GM12878 (cell line): Measurements from ENCODE around the gene ABCC4. TPM values are rescaled to one million over a fixed set of nuclear protein-coding genes. Genes with fewer than 3 reads are reported as not detected.

ENCODE experiments used
- ATAC-seq: fragments of 200-7000 bp; cut with Tn5 transposase; 3 replicates; pipeline ENCODE4 v1.9.1; 2020; ENCODE audit warnings: mild to moderate bottlenecking, moderate library complexity
- BruUV-seq: library from RNA; stranded (reverse); fragments of 400-500 nt; replicated peaks from 2 replicates; lab custom pipeline; 2021; lab: Mats Ljungman, UMichigan
- CTCF ChIA-PET: fragments of 300-600 bp; sonication (Branson Sonifier 250); formaldehyde crosslinking; extraction: SDS; loops from one replicate; lab custom pipeline; 2021; ENCODE audit warnings: inconsistent platforms; lab: Yijun Ruan, JAX
- POLR2A ChIA-PET: fragments of 350-600 bp; formaldehyde crosslinking; extraction: SDS; loops from one replicate; lab custom pipeline; 2021; ENCODE audit warnings: inconsistent platforms; lab: Charles Lee
- RAD21 ChIA-PET: fragments of 300-600 bp; sonication (Branson Sonifier 250); formaldehyde crosslinking; loops from one replicate; lab custom pipeline; 2023; ENCODE audit warnings: antibody characterized with exemption; ENCODE audit not compliant: unreplicated experiment; lab: Charles Lee
- SMC1A ChIA-PET: fragments of 300-600 bp; sonication (Branson Sonifier 250); formaldehyde crosslinking; loops from one replicate; lab custom pipeline; 2023; ENCODE audit not compliant: unreplicated experiment, uncharacterized antibody; lab: Charles Lee
- DNase-seq: peaks from one replicate; pipeline ENCODE4 v3.0.0-alpha.2; 2011; ENCODE audit warnings: low read depth, low spot score
- FAIRE-seq: peaks from 3 replicates; lab custom pipeline; 2011; peaks lifted over from hg19 to GRCh38; lab: Jason Lieb, UNC
- H2AFZ ChIP-seq: 2 replicates; pipeline ENCODE4 v1.6.0; 2011; ENCODE audit warnings: low read depth, low read length, control low read depth; ENCODE audit not compliant: control insufficient read depth
- H3K27ac ChIP-seq: 2 replicates; pipeline ENCODE4 v1.5.1; 2011; ENCODE audit warnings: control low read depth; ENCODE audit not compliant: control insufficient read depth, insufficient read depth
- H3K27me3 ChIP-seq, 2 experiments: replicated peaks in 1 of 2; 2 replicates each; pipeline versions ENCODE4 v1.6.0 to v1.6.1; 2011; ENCODE audit warnings: low read length in 1 of 2; ENCODE audit not compliant: control insufficient read depth in 2 of 2, insufficient read depth in 2 of 2
- H3K36me3 ChIP-seq, 2 experiments: 2 replicates each; pipeline ENCODE4 v1.5.1; 2011; ENCODE audit warnings: low read length in 1 of 2; ENCODE audit not compliant: control insufficient read depth in 2 of 2, insufficient read depth in 2 of 2
- H3K4me1 ChIP-seq: 2 replicates; pipeline ENCODE4 v1.6.1; 2011; ENCODE audit warnings: mild to moderate bottlenecking, low read length, moderate library complexity, mixed read lengths; ENCODE audit not compliant: control insufficient read depth, insufficient read depth
- H3K4me2 ChIP-seq: 2 replicates; pipeline ENCODE4 v1.6.0; 2011; ENCODE audit warnings: control low read depth; ENCODE audit not compliant: control insufficient read depth, insufficient read depth
- H3K4me3 ChIP-seq: fragments of 200-600 bp; sonication (generic); 2 replicates; pipeline ENCODE4 v1.5.1; 2016
- H3K79me2 ChIP-seq: 2 replicates; pipeline ENCODE4 v1.6.0; 2011; ENCODE audit warnings: low read length; ENCODE audit not compliant: control insufficient read depth, insufficient read depth
- H3K9ac ChIP-seq: 2 replicates; pipeline ENCODE4 v1.8.0; 2011; ENCODE audit warnings: low read length, control low read depth, mixed read lengths; ENCODE audit not compliant: control insufficient read depth, insufficient read depth
- H3K9me3 ChIP-seq: replicated peaks from 3 replicates; pipeline ENCODE4 v1.5.1; 2011; ENCODE audit warnings: mild to moderate bottlenecking, low read length; ENCODE audit not compliant: control insufficient read depth, insufficient read depth
- H4K20me1 ChIP-seq: 2 replicates; pipeline ENCODE4 v1.6.0; 2011; ENCODE audit not compliant: control insufficient read depth, insufficient read depth
- EP300 ChIP-seq, 2 experiments: fragments of 150-350 bp in 1 of 2; IDR thresholded peaks; 2 replicates each; pipeline ENCODE4 v1.6.1; 2011 to 2012; ENCODE audit warnings: low read depth in 2 of 2, low read length in 2 of 2, borderline replicate concordance in 1 of 2, improper control_type of control experiment in 1 of 2, inconsistent platforms in 1 of 2; ENCODE audit not compliant: control insufficient read depth in 1 of 2
- FOXM1 ChIP-seq: IDR thresholded peaks from 2 replicates; pipeline ENCODE4 v1.6.1; 2012; ENCODE audit warnings: low read depth, mild to moderate bottlenecking, inconsistent platforms, low read length, moderate library complexity
- NR2C1 ChIP-seq: fragments of 450-650 bp; IDR thresholded peaks from 2 replicates; pipeline ENCODE4 v1.6.1; 2017; ENCODE audit warnings: antibody characterized with exemption, mild to moderate bottlenecking, moderate library complexity
- SMARCA5 ChIP-seq: fragments of 450-650 bp; IDR thresholded peaks from 2 replicates; pipeline ENCODE4 v1.6.1; 2017; ENCODE audit warnings: mild to moderate bottlenecking
- TARDBP ChIP-seq: IDR thresholded peaks from 2 replicates; pipeline ENCODE4 v1.6.1; 2016; ENCODE audit warnings: borderline replicate concordance
- WRNIP1 ChIP-seq: IDR thresholded peaks from 2 replicates; pipeline ENCODE4 v1.6.1; 2011; ENCODE audit warnings: low read depth, low read length, improper control_type of control experiment, borderline replicate concordance
- WGBS: methylation state at CpG from one replicate; pipeline ENCODE4 v1.1.6; 2016; ENCODE audit warnings: low lambda C conversion rate; ENCODE audit not compliant: insufficient replicate concordance, insufficient coverage; ENCODE audit errors: missing lambda C conversion rate; 5-methylcytosine and 5-hydroxymethylcytosine counted together
- in situ Hi-C: fragments of 300-500 bp; cut with MboI; formaldehyde crosslinking; loops from 9 replicates; pipeline ENCODE4 v1.14.3; 2018; ENCODE audit warnings: mixed read lengths
- intact Hi-C: fragments of 100-400 bp; cut with micrococcal nuclease; formaldehyde crosslinking; loops from one replicate; pipeline ENCODE4 v1.14.2; 2022; ENCODE audit not compliant: unreplicated experiment
- polyA plus RNA-seq, 11 experiments: library from polyadenylated mRNA; depleted of rRNA in 4 of 11; unstranded in 6 of 11; stranded (reverse) in 5 of 11; fragments of >200 nt; fragmentation: Nextera tagmentation in 4 of 11; fragmentation: Illumina TruSeq in 1 of 11; extraction: Ambion mirVana in 4 of 11; extraction: Trizol in 1 of 11; gene quantifications; 1 replicate in 1 of 11; 2 replicates in 10 of 11; pipeline versions ENCODE4 v1.2.1 to v1.2.3, GENCODE V29; 2011 to 2016; ENCODE audit warnings: inconsistent platforms in 2 of 11, missing spikeins in 2 of 11, low read depth in 1 of 11
- total RNA-seq, 4 experiments: library from RNA; depleted of rRNA in 3 of 4; stranded (reverse); fragments of >200 nt in 3 of 4; fragmentation: Illumina TruSeq in 1 of 4; extraction: Trizol in 1 of 4; gene quantifications; 2 replicates each; pipeline versions ENCODE4 v1.2.1 to v1.2.3, GENCODE V29; 2013 to 2021

Gene ABCC4
- total and polyA plus RNA-seq, 10 of the 15 experiments (the other 5 are each of a cell fraction or from before 2014, with no cell fraction given), result 7.2 to 44.4 (median 24.1) TPM

DNA sequence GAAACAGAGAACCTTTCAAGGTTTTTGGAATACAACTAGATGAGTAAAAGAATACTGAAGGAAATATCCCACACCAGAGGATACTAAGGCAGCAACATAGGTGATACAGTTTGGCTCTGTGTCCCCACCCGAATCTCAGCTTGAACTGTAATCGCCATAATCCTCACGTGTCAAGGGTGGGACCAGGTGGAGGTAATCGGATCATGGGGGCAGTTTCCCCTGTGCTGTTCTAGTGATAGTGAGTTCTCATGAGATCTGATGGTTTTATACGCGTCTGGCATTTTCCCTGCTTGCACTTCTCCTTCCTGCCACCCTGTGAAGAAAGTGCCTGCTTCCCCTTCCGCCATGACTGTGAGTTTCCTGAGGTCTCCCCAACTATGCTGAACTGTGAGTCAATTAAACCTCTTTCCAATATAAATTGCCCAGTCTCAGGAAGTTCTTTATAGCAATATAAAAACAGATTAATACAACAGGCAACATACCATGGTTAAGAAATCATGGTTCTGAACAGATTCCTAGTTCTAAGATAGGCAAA is 97.0 kb downstream of the ABCC4 start:
- Histone ChIP-seq H2AFZ (no peak overlapping the region), H3K9ac (no peak overlapping the region), H3K9me3 (no peaks in the 10 kb centered on the region), H3K36me3 (peaks cover 0 to 41% of the 10 kb centered on the region in 2 experiments), H3K27ac (no peak overlapping the region), H4K20me1 (no peaks in the 10 kb centered on the region), H3K27me3 (no peaks in the 10 kb centered on the region), H3K4me2 (no peak overlapping the region), H3K4me1 (peaks cover 8% of the 10 kb centered on the region), H3K79me2 (no peaks in the 10 kb centered on the region), H3K4me3 (no peak overlapping the region)
- BruUV-seq, result no TSS peak
- in situ Hi-C loops, result no loop called here
- POLR2A ChIA-PET, result no interaction called here
- SMC1A ChIA-PET, result interaction anchor here (1.1 to 1.9 kb wide), 5 partner anchors 16 to 179 kb away, joined by 3 to 7 read pairs (median 4); no protein-coding TSS in a partner anchor
- 98% methylated on average over 7 of the region's 7 CpGs for WGBS
- intact Hi-C loops, result no loop called here
- RAD21 ChIA-PET, result interaction anchor here (1.1 kb wide), 3 partner anchors 15 to 200 kb away, joined by 3 to 5 read pairs (median 3); no protein-coding TSS in a partner anchor
- no peak for FAIRE-seq
- ATAC-seq, result no peak
- no peak for DNase-seq
- CTCF ChIA-PET, result interaction anchor here (0.6 to 3.0 kb wide), 5 partner anchors 12 to 1478 kb away, joined by 3 to 13 read pairs (median 4); no protein-coding TSS in a partner anchor
- no peak for TF ChIP-seq TARDBP
- TF ChIP-seq EP300 (IDR thresholded peaks at IDR 0.05; ENCODE audit: borderline replicate concordance in 1 of 2, control insufficient read depth in 1 of 2, low read depth in 2 of 2, low read length in 2 of 2), result no peak
- TF ChIP-seq FOXM1, result no peak
- no peak for TF ChIP-seq NR2C1
- TF ChIP-seq WRNIP1, result no peak
- TF ChIP-seq SMARCA5, result no peak
